Measurements from ENCODE around the gene TRIO.

Gene TRIO

GRCh38 chr5:14445576-14446290 lies 302.6 kb downstream of the TRIO start:
- Histone ChIP-seq H3K9ac (ENCODE audit: low read length) (no peak overlapping the region), H3K27ac (ENCODE audit: low read depth, low read length) (no peak overlapping the region), H3K4me1 (ENCODE audit: insufficient read depth, low read length) (peaks cover 60% of the 10 kb centered on the region), H3K4me3 (ENCODE audit: low read depth in 1 of 2, low read length in 2 of 2) (no peak overlapping the region), H3K27me3 (ENCODE audit: control insufficient read depth in 1 of 2, insufficient read depth in 2 of 2, low read length in 2 of 2) (no peaks in the 10 kb centered on the region), H3K9me3 (ENCODE audit: low read length) (no peaks in the 10 kb centered on the region), H3K36me3 (ENCODE audit: insufficient read depth, low read length) (no peaks in the 10 kb centered on the region)

GRCh38 chr5:14447958-14448911 lies 305.1 kb downstream of the TRIO start:
- Histone ChIP-seq H3K36me3 (ENCODE audit: insufficient read depth, low read length) (peaks cover 5% of the 10 kb centered on the region), H3K9me3 (ENCODE audit: low read length) (no peaks in the 10 kb centered on the region), H3K4me3 (ENCODE audit: low read depth in 1 of 2, low read length in 2 of 2) (no peak overlapping the region), H3K9ac (ENCODE audit: low read length) (no peak overlapping the region), H3K27me3 (ENCODE audit: control insufficient read depth in 1 of 2, insufficient read depth in 2 of 2, low read length in 2 of 2) (no peaks in the 10 kb centered on the region), H3K4me1 (ENCODE audit: insufficient read depth, low read length) (peaks cover 56% of the 10 kb centered on the region), H3K27ac (ENCODE audit: low read depth, low read length) (peak overlapping the region; percentile 35)

- Histone ChIP-seq H3K27ac (ENCODE audit: low read depth, low read length) (peak overlapping the region; percentile 35), H3K36me3 (ENCODE audit: insufficient read depth, low read length) (peaks cover 5% of the 10 kb centered on the region), H3K9ac (ENCODE audit: low read length) (no peak overlapping the region), H3K4me3 (ENCODE audit: low read depth in 1 of 2, low read length in 2 of 2) (no peak overlapping the region), H3K4me1 (ENCODE audit: insufficient read depth, low read length) (peaks cover 52% of the 10 kb centered on the region), H3K27me3 (ENCODE audit: control insufficient read depth in 1 of 2, insufficient read depth in 2 of 2, low read length in 2 of 2) (no peaks in the 10 kb centered on the region), H3K9me3 (ENCODE audit: low read length) (no peaks in the 10 kb centered on the region)
These were observed 306.0 kb downstream of the TRIO start for GRCh38 chr5:14449052-14449661.

DNA sequence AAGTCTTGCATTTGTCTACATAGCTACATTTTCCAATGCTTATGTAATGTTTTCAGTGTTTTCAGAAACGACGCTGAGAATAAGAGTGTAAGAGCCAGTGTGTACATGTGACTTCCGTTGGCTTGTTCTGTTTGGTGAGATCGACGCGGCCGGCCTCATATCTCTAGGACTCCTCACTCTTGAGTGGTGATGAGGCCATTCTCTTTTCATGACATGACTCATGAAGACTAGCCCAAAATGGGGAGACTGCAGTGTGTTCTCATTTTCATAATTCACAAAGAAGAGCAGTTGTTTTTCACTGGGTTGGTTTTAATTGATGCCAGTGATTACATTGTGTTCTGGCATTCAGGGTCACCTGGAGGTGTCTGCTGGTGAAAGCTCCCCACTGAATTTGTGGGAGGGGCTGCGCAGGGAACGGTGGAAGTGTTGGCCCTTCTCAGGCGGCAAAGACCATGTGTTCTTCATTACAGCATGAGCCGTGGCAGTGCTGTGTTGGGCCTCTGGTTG lies 306.9 kb downstream of the TRIO start:
- Histone ChIP-seq H3K27ac (ENCODE audit: low read depth, low read length) (no peak overlapping the region), H3K27me3 (ENCODE audit: control insufficient read depth in 1 of 2, insufficient read depth in 2 of 2, low read length in 2 of 2) (no peaks in the 10 kb centered on the region), H3K36me3 (ENCODE audit: insufficient read depth, low read length) (peaks cover 5% of the 10 kb centered on the region), H3K9me3 (ENCODE audit: low read length) (no peaks in the 10 kb centered on the region), H3K4me3 (ENCODE audit: low read depth in 1 of 2, low read length in 2 of 2) (no peak overlapping the region), H3K9ac (ENCODE audit: low read length) (no peak overlapping the region), H3K4me1 (ENCODE audit: insufficient read depth, low read length) (peaks cover 46% of the 10 kb centered on the region)

GRCh38 chr5:14450742-14451141 lies 307.6 kb downstream of the TRIO start:
- no peak overlapping the region for H3K4me3 ChIP-seq (ENCODE audit: low read depth in 1 of 2, low read length in 2 of 2)
- no peak overlapping the region for H3K9ac ChIP-seq (ENCODE audit: low read length)
- H3K27ac ChIP-seq (ENCODE audit: low read depth, low read length), result no peak overlapping the region
- no peaks in the 10 kb centered on the region for H3K9me3 ChIP-seq (ENCODE audit: low read length)
- H3K4me1 ChIP-seq (ENCODE audit: insufficient read depth, low read length), result peaks cover 39% of the 10 kb centered on the region
- H3K27me3 ChIP-seq (ENCODE audit: control insufficient read depth in 1 of 2, insufficient read depth in 2 of 2, low read length in 2 of 2), result no peaks in the 10 kb centered on the region
- peaks cover 5% of the 10 kb centered on the region for H3K36me3 ChIP-seq (ENCODE audit: insufficient read depth, low read length)

DNA sequence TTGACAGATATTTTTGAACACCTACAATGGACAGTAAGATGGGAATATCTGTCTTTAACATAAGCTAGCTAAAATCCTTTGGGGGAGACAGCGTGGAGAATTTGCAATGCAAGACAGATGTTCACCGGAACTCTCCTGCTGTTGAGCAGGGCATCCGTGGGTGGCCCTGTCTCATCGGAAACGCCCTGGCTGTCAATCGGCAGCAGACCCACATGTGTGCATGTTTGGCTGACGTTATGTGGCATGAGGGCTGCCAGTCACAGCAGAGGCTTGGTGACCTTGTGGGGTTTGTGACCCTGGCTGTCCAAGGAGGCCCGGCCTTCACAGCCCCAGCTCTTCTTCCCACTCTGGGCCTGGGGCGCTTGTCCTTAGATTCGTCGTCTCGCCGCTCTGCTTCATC lies 308.7 kb downstream of the TRIO start:
- Histone ChIP-seq H3K4me1 (ENCODE audit: insufficient read depth, low read length) (peaks cover 33% of the 10 kb centered on the region), H3K9me3 (ENCODE audit: low read length) (no peaks in the 10 kb centered on the region), H3K27ac (ENCODE audit: low read depth, low read length) (no peak overlapping the region), H3K27me3 (ENCODE audit: control insufficient read depth in 1 of 2, insufficient read depth in 2 of 2, low read length in 2 of 2) (no peaks in the 10 kb centered on the region), H3K4me3 (ENCODE audit: low read depth in 1 of 2, low read length in 2 of 2) (no peak overlapping the region), H3K9ac (ENCODE audit: low read length) (no peak overlapping the region), H3K36me3 (ENCODE audit: insufficient read depth, low read length) (peaks cover 5% of the 10 kb centered on the region)

DNA sequence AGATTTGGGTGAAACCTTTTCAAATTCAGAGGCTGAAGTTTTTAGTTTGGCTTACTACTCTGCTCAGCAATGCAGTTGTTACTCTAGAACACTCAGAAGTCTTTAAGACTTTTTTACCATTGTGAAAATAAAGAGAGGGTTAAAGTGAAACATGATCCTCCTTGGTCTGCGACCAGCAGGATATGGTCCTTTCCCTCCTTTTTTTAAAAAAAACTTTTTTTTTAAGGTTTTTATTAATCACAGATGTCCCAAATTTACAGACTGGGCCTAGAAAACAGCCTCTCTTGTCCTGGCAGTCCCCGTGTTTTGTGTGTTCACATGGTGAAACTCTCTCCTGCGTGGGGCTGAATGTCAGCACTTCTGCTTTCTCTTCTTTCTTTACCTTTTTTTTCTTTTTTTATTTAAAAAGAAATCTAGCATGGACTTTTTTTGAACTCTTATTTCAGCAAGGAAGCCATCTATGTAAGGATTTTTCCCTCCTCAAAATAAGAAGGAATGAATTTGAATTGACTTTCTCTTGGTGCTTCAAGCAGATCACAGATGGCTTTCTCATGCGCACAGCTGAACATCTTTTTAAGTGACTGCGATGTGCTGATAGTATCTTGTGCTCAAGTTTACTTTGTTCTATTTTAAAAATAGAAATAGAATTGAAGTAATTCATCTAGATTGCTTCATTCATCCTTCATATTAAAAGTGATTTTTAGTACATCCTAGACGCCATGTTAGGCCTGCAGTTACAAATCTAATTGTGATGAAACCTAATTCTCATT lies 309.7 kb downstream of the TRIO start:
- no peaks in the 10 kb centered on the region for H3K9me3 ChIP-seq (ENCODE audit: low read length)
- H3K9ac ChIP-seq (ENCODE audit: low read length), result no peak overlapping the region
- peaks cover 28% of the 10 kb centered on the region for H3K4me1 ChIP-seq (ENCODE audit: insufficient read depth, low read length)
- peaks cover 5% of the 10 kb centered on the region for H3K36me3 ChIP-seq (ENCODE audit: insufficient read depth, low read length)
- H3K27me3 ChIP-seq (ENCODE audit: control insufficient read depth in 1 of 2, insufficient read depth in 2 of 2, low read length in 2 of 2), result no peaks in the 10 kb centered on the region
- no peak overlapping the region for H3K4me3 ChIP-seq (ENCODE audit: low read depth in 1 of 2, low read length in 2 of 2)
- no peak overlapping the region for H3K27ac ChIP-seq (ENCODE audit: low read depth, low read length)

GRCh38 chr5:14453481-14453880 lies 310.3 kb downstream of the TRIO start:
- Histone ChIP-seq H3K9ac (ENCODE audit: low read length) (no peak overlapping the region), H3K36me3 (ENCODE audit: insufficient read depth, low read length) (peaks cover 5% of the 10 kb centered on the region), H3K9me3 (ENCODE audit: low read length) (no peaks in the 10 kb centered on the region), H3K4me3 (ENCODE audit: low read depth in 1 of 2, low read length in 2 of 2) (no peak overlapping the region), H3K27me3 (ENCODE audit: control insufficient read depth in 1 of 2, insufficient read depth in 2 of 2, low read length in 2 of 2) (no peaks in the 10 kb centered on the region), H3K4me1 (ENCODE audit: insufficient read depth, low read length) (peaks cover 23% of the 10 kb centered on the region), H3K27ac (ENCODE audit: low read depth, low read length) (no peak overlapping the region)

DNA sequence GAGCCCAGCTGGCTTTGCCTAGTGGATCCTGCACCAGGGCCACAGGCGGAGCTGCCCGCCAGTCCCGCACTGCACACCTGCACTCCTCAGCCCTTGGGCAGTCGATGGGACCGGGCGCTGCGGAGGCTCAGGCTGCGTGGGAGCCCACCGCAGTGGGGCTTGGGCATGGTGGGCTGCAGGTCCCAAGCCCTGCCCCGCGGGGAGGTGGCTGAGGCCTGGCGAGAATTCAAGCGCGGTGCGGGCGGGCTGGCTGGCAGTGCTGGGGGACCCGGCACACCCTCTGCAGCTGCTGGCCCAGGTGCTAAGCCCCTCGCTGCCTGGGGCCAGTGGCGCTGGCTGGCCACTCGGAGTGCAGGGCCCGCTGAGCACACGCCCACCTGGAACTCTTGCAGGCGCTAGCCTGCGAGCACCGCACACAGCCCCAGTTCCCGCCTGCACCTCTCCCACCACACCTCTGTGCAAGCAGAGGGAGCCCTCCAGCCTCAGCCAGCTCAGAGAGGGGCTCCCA lies 312.7 kb downstream of the TRIO start:
- Histone ChIP-seq H3K9me3 (ENCODE audit: low read length) (no peaks in the 10 kb centered on the region), H3K4me3 (ENCODE audit: low read depth in 1 of 2, low read length in 2 of 2) (no peak overlapping the region), H3K36me3 (ENCODE audit: insufficient read depth, low read length) (peaks cover 18% of the 10 kb centered on the region), H3K9ac (ENCODE audit: low read length) (no peak overlapping the region), H3K4me1 (ENCODE audit: insufficient read depth, low read length) (peaks cover 8% of the 10 kb centered on the region), H3K27me3 (ENCODE audit: control insufficient read depth in 1 of 2, insufficient read depth in 2 of 2, low read length in 2 of 2) (no peaks in the 10 kb centered on the region), H3K27ac (ENCODE audit: low read depth, low read length) (no peak overlapping the region)

DNA sequence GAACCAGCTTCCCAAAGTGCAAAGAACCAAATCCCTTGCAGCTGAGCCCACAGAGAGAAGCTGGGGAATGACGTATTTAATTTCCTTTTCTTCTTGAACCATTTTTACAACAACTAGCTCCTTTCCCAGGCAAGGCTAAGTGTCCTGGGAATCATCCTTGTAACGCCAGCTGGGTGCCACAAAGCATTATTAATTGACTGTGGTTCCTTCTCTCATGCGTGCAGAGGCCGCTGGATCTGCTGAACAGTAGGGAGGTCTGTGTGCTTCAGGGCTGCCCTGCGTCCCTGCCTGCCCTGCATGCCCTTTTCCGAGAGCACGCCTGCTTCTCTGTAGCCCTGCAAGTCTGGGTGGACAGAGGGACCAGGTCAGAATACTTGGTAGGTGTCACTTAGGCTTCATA lies 314.3 kb downstream of the TRIO start:
- Histone ChIP-seq H3K4me1 (ENCODE audit: insufficient read depth, low read length) (peaks cover 8% of the 10 kb centered on the region), H3K27me3 (ENCODE audit: control insufficient read depth in 1 of 2, insufficient read depth in 2 of 2, low read length in 2 of 2) (no peaks in the 10 kb centered on the region), H3K9ac (ENCODE audit: low read length) (no peak overlapping the region), H3K4me3 (ENCODE audit: low read depth in 1 of 2, low read length in 2 of 2) (no peak overlapping the region), H3K9me3 (ENCODE audit: low read length) (no peaks in the 10 kb centered on the region), H3K27ac (ENCODE audit: low read depth, low read length) (no peak overlapping the region), H3K36me3 (ENCODE audit: insufficient read depth, low read length) (peaks cover 30% of the 10 kb centered on the region)

All from muscle layer of colon (tissue), 2 donors.